NB4 (cell line): ENCODE results near the gene EFCAB6.

Source experiments
- DNase-seq: peaks from one replicate; pipeline ENCODE4 v3.0.0; 2010; ENCODE audit warnings: low read depth
- H3K4me3 ChIP-seq: one replicate; pipeline ENCODE4 v1.5.1; 2011; ENCODE audit warnings: mild to moderate bottlenecking, low read depth, low read length, moderate library complexity
- CTCF ChIP-seq: IDR thresholded peaks from one replicate; pipeline ENCODE4 v1.5.1; 2012; ENCODE audit warnings: low read depth, low read length
- MAX ChIP-seq: IDR thresholded peaks from 2 replicates; pipeline ENCODE4 v1.6.1; 2011; ENCODE audit warnings: low read depth, low read length
- MYC ChIP-seq: IDR thresholded peaks from 2 replicates; pipeline ENCODE4 v1.6.1; 2011; ENCODE audit warnings: low read depth, low read length
- POLR2A ChIP-seq: IDR thresholded peaks from 2 replicates; pipeline ENCODE4 v1.6.1; 2011; ENCODE audit warnings: mild to moderate bottlenecking; ENCODE audit not compliant: insufficient read length; ENCODE audit errors: extremely low read depth

EFCAB6 gene

GRCh38 chr22:43505423-43505822 lies 306.7 kb downstream of the EFCAB6 start:
- no peak overlapping the region for H3K4me3 ChIP-seq
- TF ChIP-seq POLR2A (no peak), MYC (no peak), CTCF (no peak), MAX (no peak)
- no peak for DNase-seq

- no peak for DNase-seq
- TF ChIP-seq MAX, result no peak
- no peak for TF ChIP-seq POLR2A
- no peak for TF ChIP-seq MYC
- no peak for TF ChIP-seq CTCF
- H3K4me3 ChIP-seq, result no peak overlapping the region
Observed at GRCh38 chr22:43504666-43505261, 307.3 kb downstream of the EFCAB6 start.

GRCh38 chr22:43504068-43504467 lies 308.0 kb downstream of the EFCAB6 start:
- no peak overlapping the region for H3K4me3 ChIP-seq
- DNase-seq, result no peak

GRCh38 chr22:43502306-43502874 lies 309.7 kb downstream of the EFCAB6 start:
- H3K4me3 ChIP-seq, result no peak overlapping the region
- DNase-seq, result no peak
- no peak for TF ChIP-seq MAX
- no peak for TF ChIP-seq CTCF
- TF ChIP-seq POLR2A, result no peak
- no peak for TF ChIP-seq MYC

More at GRCh38 chr22:43504068-43504467, 308.0 kb downstream of the EFCAB6 start:
- TF ChIP-seq CTCF (no peak), MYC (no peak), MAX (no peak), POLR2A (no peak)

GRCh38 chr22:43501878-43502277 lies 310.2 kb downstream of the EFCAB6 start:
- H3K4me3 ChIP-seq, result no peak overlapping the region
- no peak for TF ChIP-seq MYC
- DNase-seq, result no peak

- no peak overlapping the region for H3K4me3 ChIP-seq
- TF ChIP-seq POLR2A (no peak), MAX (no peak), CTCF (no peak), MYC (no peak)
- DNase-seq, result no peak
Observed at GRCh38 chr22:43500792-43501785, 311.0 kb downstream of the EFCAB6 start.
